GM19468 (cell line): ENCODE measurements around the gene PHEX.

Experiments used
- ATAC-seq: cut with Tn5 transposase; IDR thresholded peaks from one replicate; pipeline ENCODE4 v1.9.1; 2021; ENCODE audit warnings: mild to moderate bottlenecking, moderate library complexity, moderate number of reproducible peaks; ENCODE audit not compliant: unreplicated experiment; ENCODE audit errors: extremely low read depth

The PHEX gene

DNA sequence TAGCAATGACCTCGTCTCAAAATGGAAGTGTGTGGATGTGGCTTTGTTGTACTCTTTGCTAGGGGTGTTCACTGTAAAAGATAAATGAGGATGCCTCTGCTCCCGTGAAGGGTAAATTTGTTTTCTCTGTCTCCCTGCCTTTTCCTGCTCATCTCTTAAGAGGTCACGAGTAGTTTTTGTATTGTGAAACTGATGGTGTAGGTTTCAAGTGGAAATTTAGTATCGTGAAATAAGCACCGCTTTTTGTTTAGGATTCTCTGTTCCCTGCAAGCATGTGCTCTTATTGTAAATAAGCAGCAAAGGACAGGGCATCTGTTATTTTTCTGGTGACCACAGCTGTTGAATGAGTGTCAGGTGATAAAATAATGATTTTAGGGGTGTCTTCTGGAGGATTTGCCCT is 104.6 kb downstream of the PHEX start:
- no peak for ATAC-seq

DNA sequence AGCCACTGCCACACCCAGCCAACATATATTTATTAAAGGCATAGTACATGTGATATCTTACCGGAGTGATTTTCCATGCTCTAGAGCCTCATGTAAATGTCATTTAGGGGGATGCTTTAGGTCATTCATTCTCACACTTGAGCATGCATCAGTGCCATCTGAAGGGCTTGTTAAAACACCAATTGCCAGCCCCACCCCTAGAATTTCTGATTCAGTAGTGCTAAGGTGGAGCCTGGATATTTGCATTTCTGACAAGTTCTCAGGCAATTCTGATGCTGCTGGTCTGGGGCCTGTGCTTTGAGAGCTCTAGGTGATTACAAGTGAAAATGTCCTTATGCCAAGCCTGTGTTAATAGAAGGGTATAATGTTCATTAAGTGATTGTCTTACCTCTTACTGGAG is 107.7 kb downstream of the PHEX start:
- no peak for ATAC-seq

DNA sequence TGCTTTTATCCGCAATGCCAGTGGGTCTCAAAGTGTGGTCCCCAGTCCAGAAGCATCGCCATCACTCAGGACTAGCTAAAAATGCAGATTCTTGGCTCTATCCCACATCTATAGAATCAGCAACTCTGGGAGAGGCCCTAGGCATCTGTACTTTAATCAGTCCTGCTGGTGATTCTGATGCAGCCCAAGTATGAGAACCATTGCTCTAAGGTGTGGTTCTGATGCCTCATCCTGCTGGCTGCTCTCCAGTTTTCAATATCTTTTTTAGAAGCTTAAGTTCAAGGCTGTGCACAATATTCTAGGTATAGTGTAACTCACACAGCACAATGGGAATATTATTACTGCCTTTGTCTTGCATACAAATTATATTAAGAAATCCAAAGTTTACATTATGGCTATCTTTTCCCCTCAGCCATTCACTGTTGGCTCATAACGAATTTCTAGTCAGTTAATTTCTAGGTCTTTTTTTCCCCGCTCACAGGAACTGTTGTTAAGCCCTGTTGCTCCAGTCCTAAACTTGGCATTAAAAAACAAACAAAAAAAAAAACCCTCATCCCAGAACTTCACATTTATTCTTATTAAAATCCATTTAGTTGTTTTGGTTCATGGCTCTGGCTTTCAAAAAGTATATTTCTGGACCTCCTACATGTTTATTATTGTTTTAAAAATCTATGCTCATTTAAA is 109.1 kb downstream of the PHEX start:
- ATAC-seq = no peak

DNA sequence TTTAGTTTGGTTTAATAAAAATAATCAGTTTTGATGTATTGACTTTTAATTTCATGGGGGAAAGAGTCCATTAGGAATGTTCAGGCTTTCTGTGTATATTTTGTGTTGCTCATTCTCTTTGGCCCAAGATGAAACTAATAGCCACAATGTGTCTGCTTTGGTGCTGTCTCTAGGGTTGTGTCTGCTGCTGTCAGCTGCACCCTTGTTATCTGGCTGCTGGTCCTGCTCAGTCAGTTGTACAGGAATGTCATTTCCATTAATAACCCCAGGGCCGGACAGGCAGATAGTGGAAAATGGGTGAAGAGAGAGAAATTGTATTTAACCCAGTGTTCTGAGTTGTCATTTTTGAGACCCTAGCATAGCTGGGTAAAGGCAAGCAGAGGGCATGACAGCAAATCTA is 115.1 kb downstream of the PHEX start:
- ATAC-seq = no peak

DNA sequence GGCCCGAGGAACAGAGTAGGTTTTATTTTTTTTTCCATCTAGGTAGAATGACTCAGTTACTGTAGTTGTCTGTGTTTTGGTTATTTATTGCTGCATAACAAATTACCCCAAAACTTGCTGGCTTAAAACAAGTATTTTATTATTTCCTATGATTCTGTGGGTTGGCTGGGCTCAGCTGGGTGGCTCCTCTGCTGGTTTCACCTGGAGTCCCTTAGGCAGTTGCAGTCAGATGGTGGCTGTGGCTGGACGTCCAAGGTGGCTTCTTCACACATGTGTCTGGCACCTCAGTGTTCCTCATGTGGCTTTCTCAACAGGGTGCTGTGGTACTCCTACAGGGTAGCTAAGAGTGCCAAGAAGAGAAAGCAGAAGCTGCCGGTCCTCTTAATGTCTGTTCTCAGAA is 115.8 kb downstream of the PHEX start:
- ATAC-seq = no peak

DNA sequence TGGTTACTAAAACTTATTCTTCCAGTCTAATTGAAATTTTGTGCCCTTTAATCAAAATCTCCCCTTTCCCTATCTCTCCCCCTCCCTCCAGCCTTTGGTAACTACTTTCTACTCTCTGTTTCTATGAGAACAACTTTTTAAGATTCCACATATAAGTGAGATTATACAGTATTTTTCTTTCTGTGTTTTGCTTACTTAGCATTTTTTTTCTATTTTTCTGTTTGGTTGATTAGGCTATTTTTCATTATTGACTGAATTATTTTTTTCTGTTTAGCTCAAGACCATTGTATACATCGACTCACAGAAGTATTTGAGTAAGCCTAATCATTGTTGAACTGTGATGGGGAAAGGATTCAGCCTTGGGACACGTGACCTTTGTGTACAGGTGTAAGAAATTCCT is 116.4 kb downstream of the PHEX start:
- no peak for ATAC-seq

DNA sequence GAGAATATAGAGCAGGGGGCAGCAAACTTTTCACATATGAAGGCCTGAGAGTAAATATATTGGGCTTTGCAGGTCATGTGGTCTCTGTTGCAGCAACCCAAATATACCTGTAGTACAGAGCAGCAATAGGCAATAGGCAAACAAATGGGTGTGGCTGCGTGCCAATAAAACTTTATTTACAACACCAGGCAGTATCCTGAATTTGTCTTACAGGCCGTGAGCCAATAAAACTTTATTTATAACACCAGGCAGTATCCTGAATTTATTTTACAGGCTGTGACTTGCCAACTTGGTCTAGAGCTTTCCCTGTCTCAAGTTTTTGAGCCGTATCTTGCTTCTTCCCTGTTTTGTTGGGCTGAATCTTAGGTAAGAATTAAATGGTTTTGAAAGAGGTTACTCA is 118.2 kb downstream of the PHEX start:
- ATAC-seq = no peak

DNA sequence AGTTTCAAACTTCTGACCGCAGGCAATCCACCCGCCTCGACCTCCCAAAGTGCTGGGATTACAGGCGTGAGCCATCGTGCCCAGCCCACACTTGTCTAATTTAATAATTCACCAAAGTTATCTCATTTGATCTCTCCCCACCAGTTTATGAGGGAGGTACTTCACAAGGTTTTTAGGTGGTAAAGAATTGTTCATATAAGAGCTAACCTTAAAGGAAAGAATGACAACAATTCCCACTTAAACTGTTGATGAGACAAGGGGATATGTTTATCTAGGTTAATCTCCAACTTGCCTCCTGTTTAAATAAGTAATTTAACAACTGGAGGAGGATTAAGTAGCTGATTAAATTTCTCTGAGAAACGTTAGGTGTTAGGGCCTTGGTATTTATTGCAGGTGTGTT is 123.0 kb downstream of the PHEX start:
- ATAC-seq = no peak

DNA sequence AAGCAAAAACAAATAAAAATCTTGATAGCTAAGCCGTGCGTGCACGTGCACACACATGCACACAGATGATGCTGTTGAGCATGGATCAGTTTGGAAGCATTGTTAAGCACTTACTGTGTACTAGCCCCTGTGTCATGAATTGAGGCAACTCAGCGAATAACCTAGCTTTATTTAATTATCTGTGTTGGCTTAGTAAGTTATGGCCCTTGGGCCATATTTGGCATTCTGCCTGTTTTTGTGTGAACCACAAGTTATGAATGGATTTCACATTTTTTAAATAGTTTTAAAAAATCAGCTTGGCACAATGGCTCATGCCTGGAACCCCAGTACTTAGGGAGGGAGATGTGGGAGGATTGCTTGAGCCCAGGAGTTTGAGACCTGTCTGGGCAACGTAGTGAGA is 126.9 kb downstream of the PHEX start:
- ATAC-seq = no peak

DNA sequence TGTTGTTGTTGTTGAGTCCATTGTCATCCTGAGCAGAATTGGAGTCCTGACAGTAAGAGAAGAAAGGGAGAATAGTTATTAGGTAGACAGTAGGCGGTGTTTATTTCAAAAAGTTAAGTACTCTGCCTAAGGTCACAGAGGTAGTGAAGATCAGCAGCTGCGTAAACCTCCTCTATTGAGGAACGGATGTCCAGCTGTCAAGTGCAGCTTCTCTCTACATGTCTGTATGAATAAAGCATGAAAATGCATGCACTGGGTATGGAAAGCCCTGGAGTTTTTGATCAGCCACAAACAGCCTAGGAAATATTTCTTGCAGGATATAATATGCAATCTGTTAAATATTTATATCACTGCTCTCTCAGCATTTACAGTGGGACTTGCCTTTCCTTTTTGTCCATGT is 131.2 kb downstream of the PHEX start:
- no peak for ATAC-seq

DNA sequence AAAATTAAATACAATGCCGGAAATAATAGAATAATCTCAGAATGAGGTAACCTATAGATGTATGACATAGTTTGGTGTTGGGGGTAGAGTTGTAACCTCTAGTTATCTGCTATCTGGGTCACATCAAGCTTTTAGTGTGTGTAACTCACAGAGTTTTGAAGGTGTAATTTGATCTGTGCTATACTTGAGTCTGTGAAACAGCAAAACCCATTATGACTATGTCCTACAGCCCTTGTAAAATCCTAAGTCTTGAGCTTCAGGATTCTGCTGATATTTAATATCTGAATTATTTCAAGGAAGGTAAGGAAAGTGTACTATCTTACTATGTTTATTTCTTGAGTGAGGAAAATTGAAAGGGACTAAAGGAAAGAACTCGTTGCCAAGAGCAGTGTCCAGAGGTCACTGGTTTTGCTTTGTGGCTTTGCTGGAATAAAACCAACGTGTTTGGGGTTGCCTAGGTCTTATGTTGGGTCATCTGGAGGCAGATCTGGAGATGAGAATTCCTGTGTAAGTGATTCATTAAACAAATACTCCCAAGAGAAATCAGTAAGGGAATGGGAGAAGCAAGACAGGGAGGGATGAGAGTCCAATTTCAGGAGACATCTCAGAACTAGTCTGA is 132.8 kb downstream of the PHEX start:
- ATAC-seq = no peak

DNA sequence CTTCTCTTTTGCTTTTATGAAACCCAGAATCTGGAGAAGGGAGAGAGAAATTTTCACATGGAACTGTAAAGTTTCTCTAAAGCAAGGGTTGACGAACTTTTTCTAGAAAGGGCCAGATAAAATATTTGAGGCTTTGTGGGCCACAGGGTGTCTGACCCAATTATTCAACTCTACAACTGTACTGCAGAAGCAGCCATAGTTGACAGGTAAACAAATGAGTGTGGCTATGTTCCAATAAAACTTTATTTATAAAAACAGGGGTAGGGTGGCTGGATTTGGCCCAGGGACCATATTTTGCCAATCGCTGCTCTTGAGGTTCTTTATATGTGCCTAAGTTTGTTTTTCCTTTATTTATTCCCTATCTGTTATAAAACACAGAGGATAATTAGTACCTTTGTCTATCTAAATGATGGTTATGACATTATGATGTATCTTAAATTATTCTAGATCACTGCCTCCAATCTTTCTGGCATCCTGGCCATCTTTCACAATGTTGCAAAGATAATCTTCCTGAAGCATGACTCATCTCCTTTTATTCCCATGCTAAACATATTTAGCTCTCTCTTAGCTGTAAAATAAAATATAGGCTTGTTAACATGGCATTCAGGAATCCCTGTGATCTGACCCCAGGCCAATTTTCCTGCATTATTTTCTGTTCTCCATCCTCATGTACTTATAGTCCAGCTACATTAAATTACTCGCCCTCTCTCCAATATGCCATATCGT is 133.8 kb downstream of the PHEX start:
- no peak for ATAC-seq

DNA sequence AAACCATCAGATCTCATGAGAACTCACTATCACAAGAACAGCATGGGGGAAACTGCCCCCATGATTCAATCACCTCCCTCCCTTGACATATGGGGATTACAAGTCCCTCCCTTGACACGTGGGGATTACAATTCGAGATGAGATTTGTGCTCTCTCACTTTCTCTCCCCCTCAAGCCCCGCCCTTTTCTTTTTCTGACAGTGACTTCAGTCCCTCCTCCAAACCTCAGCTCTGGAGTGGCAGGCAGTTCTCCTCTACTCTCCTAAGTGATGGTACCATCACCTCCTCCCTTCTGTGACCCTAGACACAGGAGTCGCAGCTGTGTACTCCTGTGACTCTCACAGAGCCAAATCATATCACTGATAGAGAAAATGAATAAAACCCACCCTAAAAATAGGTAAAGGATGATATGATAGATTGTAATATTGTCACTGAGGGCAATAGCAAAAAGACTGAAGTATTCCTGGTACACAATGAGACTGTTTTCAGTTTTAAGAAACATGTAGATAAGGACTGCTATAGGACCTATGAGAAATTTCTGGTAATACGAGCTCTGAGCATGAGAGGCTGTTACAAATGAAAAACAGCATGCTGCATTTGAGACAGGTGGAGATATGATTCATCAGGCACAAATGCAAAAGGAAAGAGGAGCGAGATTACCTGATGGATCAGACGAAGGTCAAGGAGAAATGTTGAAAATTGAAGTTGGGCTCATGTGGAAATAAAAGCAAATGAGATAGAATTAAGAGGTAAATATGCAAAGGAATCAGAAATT is 139.3 kb downstream of the PHEX start:
- no peak for ATAC-seq

DNA sequence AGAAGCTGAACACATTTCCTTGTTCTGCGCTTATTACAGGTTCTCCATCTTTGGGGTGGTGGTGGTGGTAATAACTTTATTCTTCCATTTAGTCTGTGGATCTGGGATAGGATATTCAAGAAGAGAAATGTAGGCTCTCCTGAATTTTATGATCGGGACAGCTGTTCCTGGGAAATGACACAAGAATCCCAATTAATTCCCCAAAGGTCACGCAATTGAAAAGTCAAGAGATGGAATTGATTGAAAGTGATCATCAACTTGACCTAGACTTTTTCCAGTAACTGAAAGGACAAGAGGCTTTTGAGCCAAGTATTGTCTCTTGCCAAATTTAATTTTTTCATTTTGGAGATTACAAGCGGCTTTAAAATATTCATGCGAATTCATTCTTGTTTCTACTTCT is 141.8 kb downstream of the PHEX start:
- ATAC-seq = no peak

DNA sequence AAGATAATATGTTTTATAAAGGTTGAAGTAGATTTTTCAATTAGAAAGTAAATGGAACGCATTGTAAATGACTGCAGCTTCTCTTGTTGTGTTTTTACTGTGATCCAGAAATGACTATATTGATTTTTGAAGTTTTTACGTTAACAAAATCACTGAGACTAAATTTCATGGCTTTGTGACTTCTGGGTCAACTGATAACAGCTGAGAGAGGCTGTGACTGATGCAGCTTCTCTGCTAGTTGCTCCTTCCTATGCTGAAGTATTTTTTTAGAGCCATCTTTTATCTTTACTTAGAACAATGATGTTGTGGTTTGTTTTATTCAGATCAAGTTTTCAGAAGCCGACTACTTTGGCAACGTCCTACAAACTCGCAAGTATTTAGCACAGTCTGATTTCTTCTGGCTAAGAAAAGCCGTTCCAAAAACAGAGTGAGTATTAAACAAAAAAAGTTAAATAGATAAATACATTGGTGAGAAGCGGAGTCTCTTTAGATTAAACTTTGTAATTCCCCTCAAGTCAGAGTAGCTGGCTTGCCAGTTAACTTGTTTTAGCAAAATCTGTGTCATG is 145.9 kb downstream of the PHEX start:
- no peak for ATAC-seq

DNA sequence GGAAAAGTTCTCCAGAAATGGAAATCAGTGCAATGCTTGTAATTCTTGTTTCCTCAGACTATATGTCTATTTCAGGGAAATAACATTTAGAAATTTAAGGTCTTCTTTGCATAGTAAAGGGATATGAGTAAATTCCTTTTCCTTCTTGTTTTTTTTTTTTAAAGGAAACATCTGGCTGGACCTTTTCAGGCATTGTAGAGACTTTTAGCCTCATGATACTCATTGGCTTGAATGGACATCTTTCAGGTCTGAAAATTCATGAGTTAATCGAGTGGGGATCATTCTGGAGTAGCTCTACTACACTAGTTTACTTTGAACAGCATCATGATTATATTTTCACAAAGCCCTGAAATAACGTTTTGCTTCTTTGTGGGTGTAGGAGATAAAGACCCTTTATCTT is 152.0 kb downstream of the PHEX start:
- ATAC-seq = no peak

DNA sequence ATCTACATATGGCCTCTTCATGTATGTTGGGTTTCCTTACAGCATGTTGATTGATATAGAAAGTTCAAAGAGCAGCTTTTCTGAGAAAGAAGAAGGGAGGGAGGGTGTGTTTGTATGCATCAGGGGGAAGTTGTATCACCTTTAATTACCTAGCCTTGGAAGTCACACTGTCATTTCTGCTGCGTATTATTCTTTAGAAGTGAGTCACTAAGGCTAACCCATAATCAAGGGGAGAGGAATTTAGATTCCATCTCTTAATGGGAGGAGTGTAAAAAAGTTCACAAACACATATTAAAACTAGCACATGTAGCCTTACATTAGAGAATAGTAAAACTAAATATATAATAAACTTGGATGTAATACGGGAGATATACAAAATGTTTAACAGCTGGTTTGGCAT is 154.0 kb downstream of the PHEX start:
- no peak for ATAC-seq

DNA sequence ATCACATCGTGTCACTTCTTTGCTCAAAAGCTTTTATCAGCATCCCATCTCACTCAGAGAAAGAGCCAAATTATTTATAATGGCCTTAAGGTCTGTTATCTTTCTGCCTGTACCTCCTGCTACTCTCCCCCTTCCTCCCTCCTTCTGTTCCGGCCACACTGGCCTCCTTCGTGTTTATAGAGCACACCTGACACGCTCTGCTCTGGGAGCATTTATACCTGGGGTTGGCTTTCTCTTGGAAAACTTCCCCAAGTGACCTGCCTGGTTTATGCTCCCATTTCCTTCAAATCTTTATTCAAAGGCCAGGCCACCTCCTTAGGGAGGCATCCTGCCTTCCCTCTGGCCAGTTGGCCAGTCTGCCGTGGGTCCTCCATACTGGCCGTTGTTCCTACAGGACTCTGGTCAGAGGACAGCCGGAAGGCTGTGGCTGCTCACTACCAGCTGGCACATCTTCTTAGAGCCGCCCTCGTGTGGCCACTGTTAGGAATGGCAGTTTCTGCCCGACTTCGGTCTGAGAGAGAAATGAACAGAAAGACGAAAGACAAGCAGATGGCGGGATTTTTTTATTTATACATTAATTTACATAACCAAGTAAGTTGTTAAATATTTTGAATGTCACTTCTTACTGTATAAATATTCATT is 160.4 kb downstream of the PHEX start:
- peak; percentile 91 for ATAC-seq

DNA sequence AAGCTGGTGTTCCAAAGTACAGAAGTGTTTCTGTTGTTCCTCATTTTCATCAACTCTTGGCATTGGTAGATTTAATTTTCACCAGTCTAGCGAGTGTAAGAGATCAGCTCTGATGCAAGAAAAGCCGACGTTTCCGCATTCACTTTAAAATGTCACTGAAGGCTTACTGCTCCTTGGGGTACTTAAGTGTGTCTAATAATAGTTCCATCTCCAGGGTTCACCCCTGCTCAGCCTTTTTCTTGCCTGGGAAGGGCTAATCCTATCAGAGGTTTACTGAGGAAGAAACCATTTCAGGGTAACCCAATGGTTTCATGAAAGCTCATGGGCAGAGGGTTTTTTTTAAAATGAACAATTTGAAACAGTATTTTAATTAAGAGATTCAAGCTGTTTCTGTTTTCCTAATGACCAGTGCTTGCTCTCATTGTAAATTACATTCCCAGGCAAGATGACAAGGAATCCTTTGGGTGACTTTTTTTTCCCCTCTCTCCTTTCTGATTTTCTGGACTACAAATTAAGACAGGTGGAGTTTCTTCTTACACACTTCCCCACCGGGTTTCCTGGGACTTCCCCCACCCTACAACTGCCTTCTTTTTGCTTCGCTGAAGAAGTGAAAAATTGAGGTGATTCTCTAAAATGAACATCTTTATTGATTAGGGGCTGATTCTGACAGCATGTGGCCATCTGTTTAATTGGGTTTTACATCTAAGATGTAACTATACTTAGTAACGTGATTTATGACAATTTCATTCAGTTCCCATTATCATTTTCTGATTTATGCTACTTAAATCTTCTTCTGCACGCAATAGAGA is 161.9 kb downstream of the PHEX start:
- no peak for ATAC-seq

DNA sequence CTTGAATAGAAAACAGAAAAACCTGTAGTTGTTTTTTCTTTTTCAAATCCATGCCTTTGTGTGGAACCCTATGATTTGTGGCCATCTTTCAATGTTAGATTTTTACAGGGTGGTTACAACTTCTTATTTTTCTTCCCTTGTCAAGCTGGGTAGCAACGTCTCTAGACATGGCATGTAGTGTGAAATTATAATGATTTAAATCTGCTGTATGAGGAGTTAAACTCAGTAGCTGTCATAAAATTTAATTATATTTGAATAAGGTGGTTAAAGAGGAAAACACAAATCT is 162.5 kb downstream of the PHEX start:
- ATAC-seq = no peak
